Neural cell (in vitro differentiated cells): Measurements from ENCODE around the gene LMCD1. TPM values are rescaled to one million over a fixed set of nuclear protein-coding genes. Genes with fewer than 3 reads are reported as not detected.

Experiments
- H2AFZ ChIP-seq: fragments of 200-600, 300-800 bp; sonication (generic), shearing (Covaris generic); 2 replicates; pipeline ENCODE4 v1.6.0; 2014; ENCODE audit warnings: low read depth, mild to moderate bottlenecking, antibody characterized with exemption, low read length, moderate library complexity
- H3F3A ChIP-seq: fragments of 200-600 bp; shearing (Covaris generic); 2 replicates; pipeline ENCODE4 v1.6.1; 2016; ENCODE audit warnings: mild to moderate bottlenecking, moderate library complexity, mixed read lengths, antibody characterized with exemption, low read length; ENCODE audit not compliant: insufficient read depth, poor library complexity, severe bottlenecking
- H3K27ac ChIP-seq: fragments of 200-600, 300-800 bp; sonication (generic), shearing (Covaris generic); 2 replicates; pipeline ENCODE4 v1.5.1; 2014; ENCODE audit warnings: mild to moderate bottlenecking, low read length, moderate library complexity
- H3K27me3 ChIP-seq: fragments of 300-800, 200-600 bp; sonication (generic), shearing (Covaris generic); 2 replicates; pipeline ENCODE4 v1.6.0; 2014; ENCODE audit warnings: mild to moderate bottlenecking, low read depth, low read length, moderate library complexity; ENCODE audit not compliant: insufficient read depth
- H3K36me3 ChIP-seq: fragments of 300-800, 200-600 bp; sonication (generic), shearing (Covaris generic); 2 replicates; pipeline ENCODE4 v1.5.1; 2014; ENCODE audit warnings: mild to moderate bottlenecking, antibody characterized with exemption, low read length, moderate library complexity; ENCODE audit not compliant: insufficient read depth
- H3K4me2 ChIP-seq: fragments of 300-800, 200-600 bp; sonication (generic), shearing (Covaris generic); 2 replicates; pipeline ENCODE4 v1.6.0; 2014; ENCODE audit warnings: mild to moderate bottlenecking, low read length
- H3K4me3 ChIP-seq: fragments of 300-800, 200-600 bp; sonication (generic), shearing (Covaris generic); 2 replicates; pipeline ENCODE4 v1.5.1; 2014; ENCODE audit warnings: mild to moderate bottlenecking, low read length, moderate library complexity
- H3K79me2 ChIP-seq: fragments of 200-600 bp; shearing (Covaris generic); replicated peaks from 2 replicates; pipeline ENCODE4 v1.6.0; 2014; ENCODE audit warnings: mild to moderate bottlenecking, low read length, moderate library complexity; ENCODE audit not compliant: insufficient read depth
- H3K9ac ChIP-seq: fragments of 300-800, 200-600 bp; sonication (generic), shearing (Covaris generic); 2 replicates; pipeline ENCODE4 v1.6.1; 2016; ENCODE audit warnings: mild to moderate bottlenecking, low read length, mixed read lengths
- H3K9me2 ChIP-seq: fragments of 200-600 bp; shearing (Covaris generic); 2 replicates; pipeline ENCODE4 v1.6.1; 2016; ENCODE audit warnings: mild to moderate bottlenecking, low read length, mixed read lengths; ENCODE audit not compliant: insufficient read depth
- H3K9me3 ChIP-seq: fragments of 200-600, 300-800 bp; sonication (generic), shearing (Covaris generic); 2 replicates; pipeline ENCODE4 v1.6.1; 2016; ENCODE audit warnings: mild to moderate bottlenecking, mixed run types, low read length, moderate library complexity, mixed read lengths
- H4K20me1 ChIP-seq: fragments of 200-600 bp; shearing (Covaris generic); 2 replicates; pipeline ENCODE4 v1.6.1; 2016; ENCODE audit warnings: mild to moderate bottlenecking, mixed run types; ENCODE audit not compliant: insufficient read depth
- EP300 ChIP-seq: fragments of 450-650 bp; conservative IDR thresholded peaks from 2 replicates; pipeline ENCODE4 v1.6.1; 2014; ENCODE audit warnings: antibody characterized with exemption, mild to moderate bottlenecking, moderate library complexity; ENCODE audit not compliant: poor library complexity, severe bottlenecking
- EZH2 ChIP-seq: fragments of 200-600, 300-800 bp; shearing (Covaris generic), sonication (generic); IDR thresholded peaks from 2 replicates; pipeline ENCODE4 v1.6.1; 2014; ENCODE audit warnings: antibody characterized with exemption, low read length, borderline replicate concordance, mild to moderate bottlenecking; ENCODE audit not compliant: insufficient read depth, poor library complexity, severe bottlenecking
- MXI1 ChIP-seq: fragments of 450-650 bp; conservative IDR thresholded peaks from 2 replicates; pipeline ENCODE4 v1.6.1; 2014; ENCODE audit warnings: antibody characterized with exemption, mild to moderate bottlenecking; ENCODE audit not compliant: poor library complexity, severe bottlenecking
- POLR2AphosphoS5 ChIP-seq: IDR thresholded peaks from 2 replicates; pipeline ENCODE4 v1.6.1; 2012
- RAD21 ChIP-seq: fragments of 450-650 bp; conservative IDR thresholded peaks from 2 replicates; pipeline ENCODE4 v1.6.1; 2014; ENCODE audit warnings: antibody characterized with exemption, mild to moderate bottlenecking, moderate library complexity
- SMC3 ChIP-seq: fragments of 450-650 bp; conservative IDR thresholded peaks from 2 replicates; pipeline ENCODE4 v1.6.1; 2014; ENCODE audit warnings: antibody characterized with exemption, mild to moderate bottlenecking, moderate library complexity; ENCODE audit not compliant: poor library complexity
- TAF1 ChIP-seq: IDR thresholded peaks from 2 replicates; pipeline ENCODE4 v1.6.1; 2012; ENCODE audit warnings: low read depth
- polyA plus RNA-seq: library from polyadenylated mRNA; depleted of rRNA; stranded (reverse); fragments of >200 nt; gene quantifications from 2 replicates; pipeline ENCODE4 v1.2.3, GENCODE V29; 2014
- TF ChIP-seq, protein P1 (sequence below): IDR thresholded peaks from 2 replicates; pipeline ENCODE4 v1.6.1; 2012; ENCODE audit warnings: borderline replicate concordance
- TF ChIP-seq, protein P2 (sequence below): fragments of 450-650 bp; IDR thresholded peaks from 2 replicates; pipeline ENCODE4 v1.5.1; 2014; ENCODE audit warnings: antibody characterized with exemption, mild to moderate bottlenecking, moderate library complexity; ENCODE audit not compliant: poor library complexity, severe bottlenecking

The LMCD1 gene
- polyA plus RNA-seq, 1 donor from 2014 or later = 3.5 TPM

DNA sequence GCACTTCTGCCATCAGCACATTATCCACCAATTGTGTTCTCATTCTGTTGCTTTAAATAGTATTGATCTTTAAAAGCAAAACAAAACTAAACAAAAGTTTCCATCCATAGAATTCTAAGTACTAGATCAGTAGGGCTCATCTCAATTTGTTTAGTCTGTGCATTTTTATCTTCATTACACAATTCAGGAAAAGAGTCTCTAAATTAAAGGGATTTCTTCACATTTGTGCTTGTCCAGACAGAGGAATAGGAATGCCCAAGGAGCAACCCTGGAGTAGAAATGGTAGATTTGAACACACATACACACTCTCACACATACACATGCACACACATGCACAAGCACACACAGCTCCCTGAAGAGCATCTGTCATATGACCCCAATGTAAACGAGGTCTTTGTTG lies 21.4 kb downstream of the LMCD1 start:
- H3K9ac ChIP-seq = no peak overlapping the region
- H3K27ac ChIP-seq = no peak overlapping the region
- no peaks in the 10 kb centered on the region for H4K20me1 ChIP-seq
- no peaks in the 10 kb centered on the region for H3K9me3 ChIP-seq
- no peak overlapping the region for H3K4me2 ChIP-seq
- H3K36me3 ChIP-seq = no peaks in the 10 kb centered on the region
- H3K27me3 ChIP-seq = no peaks in the 10 kb centered on the region
- H3K9me2 ChIP-seq = no peaks in the 10 kb centered on the region
- H3K79me2 ChIP-seq = no peaks in the 10 kb centered on the region
- H2AFZ ChIP-seq = no peak overlapping the region
- TF ChIP-seq RAD21 (no peak), SMC3 (no peak), EP300 (no peak), POLR2AphosphoS5 (no peak), TAF1 (no peak), MXI1 (no peak), EZH2 (no peak)
- TF ChIP-seq, protein P1, sequence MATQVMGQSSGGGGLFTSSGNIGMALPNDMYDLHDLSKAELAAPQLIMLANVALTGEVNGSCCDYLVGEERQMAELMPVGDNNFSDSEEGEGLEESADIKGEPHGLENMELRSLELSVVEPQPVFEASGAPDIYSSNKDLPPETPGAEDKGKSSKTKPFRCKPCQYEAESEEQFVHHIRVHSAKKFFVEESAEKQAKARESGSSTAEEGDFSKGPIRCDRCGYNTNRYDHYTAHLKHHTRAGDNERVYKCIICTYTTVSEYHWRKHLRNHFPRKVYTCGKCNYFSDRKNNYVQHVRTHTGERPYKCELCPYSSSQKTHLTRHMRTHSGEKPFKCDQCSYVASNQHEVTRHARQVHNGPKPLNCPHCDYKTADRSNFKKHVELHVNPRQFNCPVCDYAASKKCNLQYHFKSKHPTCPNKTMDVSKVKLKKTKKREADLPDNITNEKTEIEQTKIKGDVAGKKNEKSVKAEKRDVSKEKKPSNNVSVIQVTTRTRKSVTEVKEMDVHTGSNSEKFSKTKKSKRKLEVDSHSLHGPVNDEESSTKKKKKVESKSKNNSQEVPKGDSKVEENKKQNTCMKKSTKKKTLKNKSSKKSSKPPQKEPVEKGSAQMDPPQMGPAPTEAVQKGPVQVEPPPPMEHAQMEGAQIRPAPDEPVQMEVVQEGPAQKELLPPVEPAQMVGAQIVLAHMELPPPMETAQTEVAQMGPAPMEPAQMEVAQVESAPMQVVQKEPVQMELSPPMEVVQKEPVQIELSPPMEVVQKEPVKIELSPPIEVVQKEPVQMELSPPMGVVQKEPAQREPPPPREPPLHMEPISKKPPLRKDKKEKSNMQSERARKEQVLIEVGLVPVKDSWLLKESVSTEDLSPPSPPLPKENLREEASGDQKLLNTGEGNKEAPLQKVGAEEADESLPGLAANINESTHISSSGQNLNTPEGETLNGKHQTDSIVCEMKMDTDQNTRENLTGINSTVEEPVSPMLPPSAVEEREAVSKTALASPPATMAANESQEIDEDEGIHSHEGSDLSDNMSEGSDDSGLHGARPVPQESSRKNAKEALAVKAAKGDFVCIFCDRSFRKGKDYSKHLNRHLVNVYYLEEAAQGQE = no peak
- TF ChIP-seq, protein P2, sequence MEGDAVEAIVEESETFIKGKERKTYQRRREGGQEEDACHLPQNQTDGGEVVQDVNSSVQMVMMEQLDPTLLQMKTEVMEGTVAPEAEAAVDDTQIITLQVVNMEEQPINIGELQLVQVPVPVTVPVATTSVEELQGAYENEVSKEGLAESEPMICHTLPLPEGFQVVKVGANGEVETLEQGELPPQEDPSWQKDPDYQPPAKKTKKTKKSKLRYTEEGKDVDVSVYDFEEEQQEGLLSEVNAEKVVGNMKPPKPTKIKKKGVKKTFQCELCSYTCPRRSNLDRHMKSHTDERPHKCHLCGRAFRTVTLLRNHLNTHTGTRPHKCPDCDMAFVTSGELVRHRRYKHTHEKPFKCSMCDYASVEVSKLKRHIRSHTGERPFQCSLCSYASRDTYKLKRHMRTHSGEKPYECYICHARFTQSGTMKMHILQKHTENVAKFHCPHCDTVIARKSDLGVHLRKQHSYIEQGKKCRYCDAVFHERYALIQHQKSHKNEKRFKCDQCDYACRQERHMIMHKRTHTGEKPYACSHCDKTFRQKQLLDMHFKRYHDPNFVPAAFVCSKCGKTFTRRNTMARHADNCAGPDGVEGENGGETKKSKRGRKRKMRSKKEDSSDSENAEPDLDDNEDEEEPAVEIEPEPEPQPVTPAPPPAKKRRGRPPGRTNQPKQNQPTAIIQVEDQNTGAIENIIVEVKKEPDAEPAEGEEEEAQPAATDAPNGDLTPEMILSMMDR = no peak
- H3F3A ChIP-seq = no peaks in the 10 kb centered on the region
- no peak overlapping the region for H3K4me3 ChIP-seq

DNA sequence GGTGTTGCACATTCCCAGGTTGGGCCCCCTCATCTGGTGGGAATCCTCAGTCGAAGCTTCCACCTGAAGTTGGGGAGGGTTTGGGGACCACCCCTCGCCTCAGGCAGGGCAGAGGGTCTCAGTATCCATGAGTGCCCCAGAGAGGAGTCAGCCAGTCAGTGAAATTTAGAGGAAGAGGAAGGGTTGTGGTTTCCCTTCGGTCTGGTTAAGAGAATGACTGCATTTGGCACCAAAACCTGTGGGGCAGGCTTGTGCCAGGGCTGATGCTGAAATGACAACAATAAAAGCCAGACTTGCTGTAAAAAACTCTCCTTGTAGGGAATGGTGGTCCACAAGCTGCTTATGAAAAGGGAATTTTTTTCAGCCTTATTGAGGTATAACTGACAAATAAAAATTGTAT lies 22.6 kb downstream of the LMCD1 start:
- H3K9ac ChIP-seq = no peak overlapping the region
- H2AFZ ChIP-seq = no peak overlapping the region
- TF ChIP-seq, protein P2 = no peak
- TF ChIP-seq MXI1 = no peak
- TF ChIP-seq, protein P1 = no peak
- no peak for TF ChIP-seq SMC3
- TF ChIP-seq RAD21 = no peak
- no peak for TF ChIP-seq EZH2
- TF ChIP-seq EP300 = no peak
- TF ChIP-seq TAF1 = no peak
- TF ChIP-seq POLR2AphosphoS5 = no peak
- H3K36me3 ChIP-seq = no peaks in the 10 kb centered on the region
- no peaks in the 10 kb centered on the region for H4K20me1 ChIP-seq
- H3K9me3 ChIP-seq = no peaks in the 10 kb centered on the region
- H3K9me2 ChIP-seq = no peaks in the 10 kb centered on the region
- no peak overlapping the region for H3K4me3 ChIP-seq
- H3K79me2 ChIP-seq = no peaks in the 10 kb centered on the region
- no peaks in the 10 kb centered on the region for H3F3A ChIP-seq
- H3K27me3 ChIP-seq = no peaks in the 10 kb centered on the region
- no peak overlapping the region for H3K27ac ChIP-seq
- H3K4me2 ChIP-seq = no peak overlapping the region
